Measurements from ENCODE around the gene PTP4A2. TPM values are rescaled to one million over a fixed set of nuclear protein-coding genes. Genes with fewer than 3 reads are reported as not detected.

Gene PTP4A2
- total and polyA plus RNA-seq, 7 donors, result 145 to 327 (median 228) TPM

- Histone ChIP-seq H3K4me3 (no peak overlapping the region), H3K27ac (no peak overlapping the region), H3K36me3 (no peaks in the 10 kb centered on the region), H3K9me3 (no peaks in the 10 kb centered on the region), H3K4me1 (peaks cover 0 to 90% (median 83%) of the 10 kb centered on the region in 4 donors), H3K27me3 (no peaks in the 10 kb centered on the region)
- no peak for DNase-seq
- TF ChIP-seq EP300 (IDR thresholded peaks at IDR 0.05), result no peak
- no peak for TF ChIP-seq POLR2AphosphoS5 (IDR thresholded peaks at IDR 0.05)
- no peak for TF ChIP-seq CTCF (IDR thresholded peaks at IDR 0.05)
- WGBS, 2 donors, result 2 to 50% methylated on average over 1 of the region's 1 CpG
- intact Hi-C loops (cut with DNase I), result loop anchor here (5.0 kb wide), 1 partner anchor 37 kb away; no protein-coding TSS in a partner anchor
Observed at GRCh38 chr1:31924839-31925238, 13.3 kb downstream of the PTP4A2 start.

GRCh38 chr1:31923901-31924535 lies 14.2 kb downstream of the PTP4A2 start:
- DNase-seq, result no peak
- Histone ChIP-seq H3K36me3 (no peaks in the 10 kb centered on the region), H3K9me3 (no peaks in the 10 kb centered on the region), H3K4me3 (no peak overlapping the region), H3K27ac (peak overlapping the region in 1 of 4 donors; percentile 28), H3K4me1 (peaks cover 0 to 82% (median 77%) of the 10 kb centered on the region in 4 donors), H3K27me3 (no peaks in the 10 kb centered on the region)
- 54 to 60% methylated on average over 2 of the region's 2 CpGs for WGBS, 2 donors
- TF ChIP-seq CTCF (IDR thresholded peaks at IDR 0.05), result no peak
- no peak for TF ChIP-seq POLR2AphosphoS5 (IDR thresholded peaks at IDR 0.05)
- no peak for TF ChIP-seq EP300 (IDR thresholded peaks at IDR 0.05)
- no peak for TF ChIP-seq POLR2A (IDR thresholded peaks at IDR 0.05)
- intact Hi-C loops (cut with DNase I), result loop anchor here (5.0 kb wide), 1 partner anchor 38 kb away; no protein-coding TSS in a partner anchor

- WGBS, 2 donors, result 41 to 52% methylated on average over 2 of the region's 2 CpGs
Observed at GRCh38 chr1:31920956-31921355, 17.2 kb downstream of the PTP4A2 start.

GRCh38 chr1:31919591-31919990 lies 18.6 kb downstream of the PTP4A2 start:
- Histone ChIP-seq H3K4me1 (peaks cover 0 to 44% (median 39%) of the 10 kb centered on the region in 4 donors), H3K27ac (no peak overlapping the region), H3K9me3 (no peaks in the 10 kb centered on the region), H3K36me3 (peaks cover 0 to 27% (median 4%) of the 10 kb centered on the region in 4 donors), H3K27me3 (no peaks in the 10 kb centered on the region), H3K4me3 (no peak overlapping the region)
- intact Hi-C loops (cut with DNase I), result no loop called here
- WGBS, 2 donors, result 96 to 97% methylated on average over 10 of the region's 10 CpGs
- no peak for DNase-seq
- TF ChIP-seq POLR2AphosphoS5 (IDR thresholded peaks at IDR 0.05), result no peak
- no peak for TF ChIP-seq CTCF (IDR thresholded peaks at IDR 0.05)
- TF ChIP-seq POLR2A (IDR thresholded peaks at IDR 0.05), result no peak

More at GRCh38 chr1:31920956-31921355, 17.2 kb downstream of the PTP4A2 start:
- H3K27ac ChIP-seq, result peak overlapping the region in 3 of 4 donors; percentile 10 to 43 (median 37)
- H3K36me3 ChIP-seq, result peaks cover 0 to 13% (median 2%) of the 10 kb centered on the region in 4 donors
- intact Hi-C loops (cut with DNase I), result loop anchor here (5.0 kb wide), 1 partner anchor 41 kb away; no protein-coding TSS in a partner anchor
- H3K4me1 ChIP-seq, result peaks cover 0 to 58% (median 53%) of the 10 kb centered on the region in 4 donors
- H3K27me3 ChIP-seq, result no peaks in the 10 kb centered on the region
- no peaks in the 10 kb centered on the region for H3K9me3 ChIP-seq
- no peak overlapping the region for H3K4me3 ChIP-seq
- no peak for DNase-seq
- TF ChIP-seq CTCF (IDR thresholded peaks at IDR 0.05) (no peak), EP300 (IDR thresholded peaks at IDR 0.05) (no peak), POLR2AphosphoS5 (IDR thresholded peaks at IDR 0.05) (no peak), POLR2A (IDR thresholded peaks at IDR 0.05) (no peak)

All from sigmoid colon (tissue), 7 donors.